ENCODE measurements around the gene PSME3IP1. TPM values are rescaled to one million over a fixed set of nuclear protein-coding genes. Genes with fewer than 3 reads are reported as not detected.

Gene PSME3IP1
- total and polyA plus RNA-seq, 2 experiments from 2014 or later = 64.2 to 73.2 TPM

DNA sequence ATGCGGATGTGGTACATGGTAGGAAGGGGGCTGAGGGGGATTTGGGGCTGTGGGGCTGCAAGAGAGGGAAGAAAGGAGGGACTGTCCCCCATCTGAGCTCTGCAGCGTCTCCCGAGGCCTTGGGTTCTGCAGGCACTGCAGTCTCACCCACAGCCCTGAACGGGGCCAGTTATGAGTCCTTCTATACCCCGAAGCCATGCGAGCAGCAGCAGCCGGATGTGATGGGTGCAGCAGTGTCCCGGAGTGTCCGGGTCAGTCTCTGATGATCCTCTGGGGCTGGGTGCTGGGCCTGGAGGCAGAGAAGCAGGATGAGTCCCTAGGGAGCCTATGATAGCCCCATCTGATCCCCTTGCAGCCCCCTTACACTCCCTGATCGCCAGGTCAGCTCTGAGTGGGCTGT, 52.0 kb downstream of the PSME3IP1 start:
- H3K79me2 ChIP-seq = no peaks in the 10 kb centered on the region
- H4K20me1 ChIP-seq (ENCODE audit: insufficient read depth, poor library complexity, severe bottlenecking) = no peaks in the 10 kb centered on the region
- DNase-seq (ENCODE audit: low spot score) = no peak
- H3K9me2 ChIP-seq (replicated peaks; ENCODE audit: insufficient read depth) = no peaks in the 10 kb centered on the region
- H3K36me3 ChIP-seq (replicated peaks; ENCODE audit: insufficient read depth, low read depth) = no peaks in the 10 kb centered on the region
- H3K9me3 ChIP-seq (ENCODE audit: low read depth) = no peaks in the 10 kb centered on the region
- no peak overlapping the region for H2AFZ ChIP-seq
- H3K27me3 ChIP-seq = no peaks in the 10 kb centered on the region
- TF ChIP-seq EZH2 (IDR thresholded peaks at IDR 0.05; ENCODE audit: borderline replicate concordance) (no peak), CTCF (IDR thresholded peaks at IDR 0.05; ENCODE audit: poor library complexity) (no peak), EZH2phosphoT487 (IDR thresholded peaks at IDR 0.05; ENCODE audit: low read depth, severe bottlenecking, unreplicated experiment) (no peak)
- 88% methylated on average over 5 of the region's 10 CpGs for WGBS (ENCODE audit: low lambda C conversion rate, missing lambda C conversion rate)
- H3K27ac ChIP-seq = no peak overlapping the region
- H3K4me1 ChIP-seq (ENCODE audit: insufficient read depth) = no peaks in the 10 kb centered on the region
- H3K4me3 ChIP-seq = no peak overlapping the region
- no peak overlapping the region for H3K4me2 ChIP-seq

GRCh38 chr16:57133031-57133430, 52.8 kb downstream of the PSME3IP1 start:
- Histone ChIP-seq H3K4me2 (no peak overlapping the region), H3K9me3 (ENCODE audit: low read depth) (no peaks in the 10 kb centered on the region), H3K4me3 (no peak overlapping the region), H3K36me3 (replicated peaks; ENCODE audit: insufficient read depth, low read depth) (no peaks in the 10 kb centered on the region), H2AFZ (no peak overlapping the region), H3K27me3 (no peaks in the 10 kb centered on the region), H3K9me2 (replicated peaks; ENCODE audit: insufficient read depth) (no peaks in the 10 kb centered on the region), H4K20me1 (ENCODE audit: insufficient read depth, poor library complexity, severe bottlenecking) (no peaks in the 10 kb centered on the region), H3K79me2 (no peaks in the 10 kb centered on the region), H3K4me1 (ENCODE audit: insufficient read depth) (no peaks in the 10 kb centered on the region), H3K27ac (no peak overlapping the region)
- no peak for DNase-seq (ENCODE audit: low spot score)
- no peak for TF ChIP-seq EZH2phosphoT487 (IDR thresholded peaks at IDR 0.05; ENCODE audit: low read depth, severe bottlenecking, unreplicated experiment)
- no peak for TF ChIP-seq EZH2 (IDR thresholded peaks at IDR 0.05; ENCODE audit: borderline replicate concordance)
- no peak for TF ChIP-seq CTCF (IDR thresholded peaks at IDR 0.05; ENCODE audit: poor library complexity)
- WGBS (ENCODE audit: low lambda C conversion rate, missing lambda C conversion rate) = 64% methylated on average over 4 of the region's 4 CpGs

DNA sequence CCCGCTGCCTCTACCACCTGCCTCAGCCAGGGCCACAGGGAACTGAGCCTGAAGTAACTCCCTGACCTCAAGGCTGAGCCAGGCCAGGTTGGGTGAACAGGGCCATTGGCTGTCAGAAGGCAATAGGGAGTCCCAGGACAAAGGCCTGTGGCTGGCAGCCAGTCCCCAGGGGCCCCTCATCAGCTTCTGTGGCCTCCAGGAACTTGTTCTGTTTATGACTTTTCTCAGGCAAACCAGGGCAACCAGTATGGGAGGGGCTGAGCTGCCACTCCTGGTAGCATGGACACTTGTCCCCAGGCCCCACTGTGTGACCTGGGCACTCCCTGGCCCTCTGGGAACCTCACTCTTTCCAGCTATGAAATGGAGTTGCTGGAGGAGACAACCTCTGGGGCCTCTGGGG, 53.4 kb downstream of the PSME3IP1 start:
- 89% methylated on average over 1 of the region's 1 CpG for WGBS (ENCODE audit: low lambda C conversion rate, missing lambda C conversion rate)
- no peak for TF ChIP-seq CTCF (IDR thresholded peaks at IDR 0.05; ENCODE audit: poor library complexity)
- no peak for TF ChIP-seq EZH2 (IDR thresholded peaks at IDR 0.05; ENCODE audit: borderline replicate concordance)
- no peak for TF ChIP-seq EZH2phosphoT487 (IDR thresholded peaks at IDR 0.05; ENCODE audit: low read depth, severe bottlenecking, unreplicated experiment)
- no peaks in the 10 kb centered on the region for H3K36me3 ChIP-seq (replicated peaks; ENCODE audit: insufficient read depth, low read depth)

More for the DNA sequence above, 53.4 kb downstream of the PSME3IP1 start:
- Histone ChIP-seq H3K4me2 (no peak overlapping the region), H3K27me3 (no peaks in the 10 kb centered on the region), H3K9me3 (ENCODE audit: low read depth) (no peaks in the 10 kb centered on the region), H3K4me1 (ENCODE audit: insufficient read depth) (no peaks in the 10 kb centered on the region), H3K27ac (no peak overlapping the region), H3K4me3 (no peak overlapping the region), H3K79me2 (no peaks in the 10 kb centered on the region), H4K20me1 (ENCODE audit: insufficient read depth, poor library complexity, severe bottlenecking) (no peaks in the 10 kb centered on the region), H3K9me2 (replicated peaks; ENCODE audit: insufficient read depth) (no peaks in the 10 kb centered on the region), H2AFZ (no peak overlapping the region)
- peak; percentile 73 for DNase-seq (ENCODE audit: low spot score)
